Middle frontal gyrus (tissue), 1 donor: Measurements from ENCODE around the gene LMOD3.

Experiments used
- DNase-seq: peaks from one replicate; pipeline ENCODE4 v3.0.0-alpha.2; 2015; ENCODE audit warnings: low spot score; ENCODE audit errors: extremely low spot score

Gene LMOD3

GRCh38 chr3:69094467-69095205 is 27.8 kb downstream of the LMOD3 start:
- no peak for DNase-seq

GRCh38 chr3:69092030-69092516 is 30.3 kb downstream of the LMOD3 start:
- DNase-seq = no peak

- DNase-seq = no peak
Observed at GRCh38 chr3:69091389-69092029, 30.9 kb downstream of the LMOD3 start.

- DNase-seq = no peak
Observed at GRCh38 chr3:69090021-69090420, 32.4 kb downstream of the LMOD3 start.

- DNase-seq = no peak
Observed at GRCh38 chr3:69088063-69088462, 34.3 kb downstream of the LMOD3 start.

GRCh38 chr3:69087030-69087791 is 35.2 kb downstream of the LMOD3 start:
- DNase-seq = no peak

GRCh38 chr3:69085833-69086722 is 36.3 kb downstream of the LMOD3 start:
- peak; percentile 76 for DNase-seq

- DNase-seq = no peak
Observed at GRCh38 chr3:69085168-69085832, 37.1 kb downstream of the LMOD3 start.

GRCh38 chr3:69084326-69085167 is 37.8 kb downstream of the LMOD3 start, which contains the start of gene ARL6IP5:
Gene ARL6IP5, plus strand, starts transcription at chr3:69084937. Its CDS starts 111 bp downstream, at chr3:69085048.
- peak; percentile 88 for DNase-seq

GRCh38 chr3:69082805-69083204 is 39.6 kb downstream of the LMOD3 start:
- DNase-seq = no peak

GRCh38 chr3:69082361-69082760 is 40.0 kb downstream of the LMOD3 start:
- no peak for DNase-seq

GRCh38 chr3:69081583-69082262 is 40.7 kb downstream of the LMOD3 start:
- no peak for DNase-seq

- DNase-seq = peak; percentile 76
Observed at GRCh38 chr3:69080233-69080920, 42.0 kb downstream of the LMOD3 start, which contains the start of gene UBA3. Gene UBA3, minus strand, starts transcription at chr3:69080365. Its CDS starts 12 bp downstream, at chr3:69080353.

- no peak for DNase-seq
Observed at GRCh38 chr3:69079269-69080159, 42.9 kb downstream of the LMOD3 start.

- no peak for DNase-seq
Observed at GRCh38 chr3:69072928-69073327, 49.5 kb downstream of the LMOD3 start.

GRCh38 chr3:69066121-69066520 is 56.3 kb downstream of the LMOD3 start:
- no peak for DNase-seq

- no peak for DNase-seq
Observed at GRCh38 chr3:69065318-69065964, 57.0 kb downstream of the LMOD3 start.
